Measurements from ENCODE around the gene KRTAP5-6. TPM values are rescaled to one million over a fixed set of nuclear protein-coding genes. Genes with fewer than 3 reads are reported as not detected.

KRTAP5-6 gene
- total and polyA plus RNA-seq, 2 donors (not counting 1 experiment from before 2014, with no cell fraction given), result not detected

DNA sequence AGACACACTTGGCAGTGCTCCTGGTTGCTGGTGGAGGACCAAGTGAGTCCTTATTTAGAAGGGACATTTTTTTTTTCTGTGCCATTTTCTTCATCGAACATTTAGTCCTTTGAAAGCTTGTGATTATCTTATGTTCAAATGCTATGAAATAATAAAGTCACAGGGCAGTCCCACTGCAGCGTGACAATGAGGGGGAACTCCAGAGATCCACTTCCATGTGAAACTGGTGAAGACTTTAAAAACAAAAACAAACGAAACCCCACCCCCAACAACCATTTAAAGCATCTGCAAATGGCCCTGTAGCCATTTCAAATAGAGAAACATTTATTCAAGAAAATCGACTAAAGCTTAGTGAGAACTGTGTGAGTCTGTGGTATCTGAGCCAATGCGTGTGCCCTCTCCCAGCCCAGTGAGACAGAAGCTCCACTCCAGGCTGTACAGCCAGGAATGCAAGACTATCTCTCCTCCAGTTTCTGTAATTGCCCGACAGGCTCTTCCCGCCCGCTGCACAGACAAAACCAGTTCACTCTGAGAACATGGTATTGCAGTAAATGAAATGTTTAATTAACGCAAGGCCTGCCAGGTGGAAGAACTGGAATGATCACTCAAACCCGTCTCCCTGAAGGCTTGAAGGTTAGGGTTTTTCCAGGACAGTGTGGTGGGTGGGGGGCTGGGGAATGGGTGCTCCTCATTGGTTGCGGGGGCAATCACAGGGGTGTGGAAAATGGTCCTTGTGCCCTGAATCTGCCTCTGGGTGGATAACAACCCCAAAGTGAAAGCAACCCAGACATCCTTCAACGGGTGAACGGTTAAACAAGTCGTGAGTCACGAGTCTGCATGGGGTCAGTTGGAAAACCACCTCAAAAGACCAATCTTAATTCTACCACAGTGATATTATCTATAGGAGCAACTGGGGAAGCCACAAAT, 8.4 kb downstream of the KRTAP5-6 start:
- intact Hi-C loops (cut with micrococcal nuclease), result no loop called here
- Histone ChIP-seq H3K4me2 (replicated peaks; ENCODE audit: low read depth, low read length, poor library complexity, severe bottlenecking) (peak overlapping the region; percentile 20), H3K9me3 (ENCODE audit: control extremely low read depth in 1 of 3, control insufficient read depth in 2 of 3, insufficient read depth in 1 of 3, low read length in 2 of 3) (peaks cover 0 to 13% (median 0%) of the 10 kb centered on the region in 3 donors), H3K4me1 (ENCODE audit: control insufficient read depth in 2 of 2, insufficient read depth in 2 of 2, low read length in 2 of 2) (peaks cover 19 to 32% of the 10 kb centered on the region in 2 donors), H3K36me3 (replicated peaks in 1 of 2; ENCODE audit: control extremely low read depth in 1 of 2, control insufficient read depth in 1 of 2, extremely low read depth in 1 of 2, insufficient read depth in 2 of 2, low read length in 1 of 2) (no peaks in the 10 kb centered on the region), H2AFZ (ENCODE audit: insufficient read depth, low read depth, low read length, poor library complexity, severe bottlenecking) (no peak overlapping the region), H3K27ac (ENCODE audit: low read length in 2 of 2) (no peak overlapping the region), H4K20me1 (ENCODE audit: control insufficient read depth, insufficient read depth, low read length, poor library complexity, severe bottlenecking) (no peaks in the 10 kb centered on the region), H3K4me3 (ENCODE audit: control extremely low read depth in 1 of 5, extremely low read depth in 1 of 5, insufficient read depth in 1 of 5, low read depth in 2 of 5, low read length in 4 of 5) (no peak overlapping the region), H3K9ac (ENCODE audit: low read length) (no peak overlapping the region), H3K79me2 (ENCODE audit: control insufficient read depth, insufficient read depth, low read length) (no peaks in the 10 kb centered on the region), H3K27me3 (replicated peaks in 1 of 4; ENCODE audit: control extremely low read depth in 1 of 4, control insufficient read depth in 3 of 4, insufficient read depth in 4 of 4, low read length in 3 of 4) (peaks cover 0 to 11% (median 0%) of the 10 kb centered on the region in 4 experiments)
- POLR2A ChIA-PET, result interaction anchor here (0.5 kb wide), 1 partner anchor 35 kb away, joined by 7 read pairs; no protein-coding TSS in a partner anchor
- H3K27ac Mint-ChIP-seq, result peak overlapping the region; percentile 61
- no peaks in the 10 kb centered on the region for H3K9me3 Mint-ChIP-seq (ENCODE audit: insufficient read depth)
- H3K4me3 Mint-ChIP-seq, result peak overlapping the region; percentile 23
- CTCF ChIA-PET, result interaction anchor here (0.9 to 2.8 kb wide), 5 partner anchors 10 to 447 kb away, joined by 3 to 12 read pairs (median 4); no protein-coding TSS in a partner anchor
- H3K27me3 Mint-ChIP-seq, result peaks cover 8% of the 10 kb centered on the region
- H3K4me1 Mint-ChIP-seq, result peaks cover 31% of the 10 kb centered on the region
- peak; percentile 28 for ATAC-seq (ENCODE audit: low read depth)
- TF ChIP-seq, protein P1, sequence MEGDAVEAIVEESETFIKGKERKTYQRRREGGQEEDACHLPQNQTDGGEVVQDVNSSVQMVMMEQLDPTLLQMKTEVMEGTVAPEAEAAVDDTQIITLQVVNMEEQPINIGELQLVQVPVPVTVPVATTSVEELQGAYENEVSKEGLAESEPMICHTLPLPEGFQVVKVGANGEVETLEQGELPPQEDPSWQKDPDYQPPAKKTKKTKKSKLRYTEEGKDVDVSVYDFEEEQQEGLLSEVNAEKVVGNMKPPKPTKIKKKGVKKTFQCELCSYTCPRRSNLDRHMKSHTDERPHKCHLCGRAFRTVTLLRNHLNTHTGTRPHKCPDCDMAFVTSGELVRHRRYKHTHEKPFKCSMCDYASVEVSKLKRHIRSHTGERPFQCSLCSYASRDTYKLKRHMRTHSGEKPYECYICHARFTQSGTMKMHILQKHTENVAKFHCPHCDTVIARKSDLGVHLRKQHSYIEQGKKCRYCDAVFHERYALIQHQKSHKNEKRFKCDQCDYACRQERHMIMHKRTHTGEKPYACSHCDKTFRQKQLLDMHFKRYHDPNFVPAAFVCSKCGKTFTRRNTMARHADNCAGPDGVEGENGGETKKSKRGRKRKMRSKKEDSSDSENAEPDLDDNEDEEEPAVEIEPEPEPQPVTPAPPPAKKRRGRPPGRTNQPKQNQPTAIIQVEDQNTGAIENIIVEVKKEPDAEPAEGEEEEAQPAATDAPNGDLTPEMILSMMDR (IDR thresholded peaks at IDR 0.05), result no peak
- no peak for TF ChIP-seq EZH2 (IDR thresholded peaks at IDR 0.05; ENCODE audit: borderline replicate concordance, insufficient read depth, low read depth, low read length, poor library complexity, severe bottlenecking)
- WGBS (ENCODE audit: insufficient coverage), result 91% methylated on average over 6 of the region's 15 CpGs
- DNase-seq, result peak; percentile 63

Measured in B cell (primary cell).